Inferior parietal cortex (tissue), 1 donor: ENCODE data around the gene RAB22A.

Experiments
- DNase-seq: peaks from one replicate; pipeline ENCODE4 v3.0.0-alpha.2; 2016; ENCODE audit errors: extremely low spot score

RAB22A gene

DNA sequence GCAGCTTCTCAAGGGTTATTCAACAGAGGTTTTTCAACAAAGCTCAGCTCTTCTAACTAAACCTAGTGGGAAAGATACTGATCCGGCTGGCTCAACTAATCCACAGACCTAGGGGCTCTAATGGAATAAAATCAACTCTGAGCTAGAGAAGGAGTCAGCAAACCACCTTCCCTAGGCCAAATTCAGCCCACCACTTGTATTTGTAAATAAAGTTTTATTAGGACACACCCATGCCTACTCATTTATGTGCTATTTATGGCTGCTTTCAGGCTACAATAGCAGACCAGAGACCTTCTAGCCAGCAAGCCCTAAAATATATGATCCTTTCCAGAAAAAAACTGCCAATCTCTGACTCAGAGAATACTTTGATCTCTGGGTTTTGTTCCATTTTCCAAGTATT lies 6.0 kb upstream of the RAB22A start:
- no peak for DNase-seq

DNA sequence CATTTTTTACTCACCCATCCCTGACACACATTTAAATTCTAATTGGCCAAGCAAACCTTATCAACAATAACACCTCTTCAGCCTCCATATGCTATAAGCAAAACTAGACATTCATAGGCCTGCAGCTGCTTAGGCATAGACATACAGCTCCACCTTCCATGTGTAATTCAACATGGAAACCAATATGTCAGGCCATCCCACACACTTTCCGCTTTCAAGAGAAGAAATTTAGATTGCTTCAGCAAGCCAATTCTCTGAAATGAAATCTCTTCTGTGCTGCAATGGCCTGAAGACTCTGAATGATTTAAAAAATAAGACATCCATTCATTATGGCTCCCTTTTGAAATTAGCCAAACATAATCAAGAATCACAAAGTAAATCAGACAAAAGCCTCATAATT lies 4.5 kb upstream of the RAB22A start:
- no peak for DNase-seq

DNA sequence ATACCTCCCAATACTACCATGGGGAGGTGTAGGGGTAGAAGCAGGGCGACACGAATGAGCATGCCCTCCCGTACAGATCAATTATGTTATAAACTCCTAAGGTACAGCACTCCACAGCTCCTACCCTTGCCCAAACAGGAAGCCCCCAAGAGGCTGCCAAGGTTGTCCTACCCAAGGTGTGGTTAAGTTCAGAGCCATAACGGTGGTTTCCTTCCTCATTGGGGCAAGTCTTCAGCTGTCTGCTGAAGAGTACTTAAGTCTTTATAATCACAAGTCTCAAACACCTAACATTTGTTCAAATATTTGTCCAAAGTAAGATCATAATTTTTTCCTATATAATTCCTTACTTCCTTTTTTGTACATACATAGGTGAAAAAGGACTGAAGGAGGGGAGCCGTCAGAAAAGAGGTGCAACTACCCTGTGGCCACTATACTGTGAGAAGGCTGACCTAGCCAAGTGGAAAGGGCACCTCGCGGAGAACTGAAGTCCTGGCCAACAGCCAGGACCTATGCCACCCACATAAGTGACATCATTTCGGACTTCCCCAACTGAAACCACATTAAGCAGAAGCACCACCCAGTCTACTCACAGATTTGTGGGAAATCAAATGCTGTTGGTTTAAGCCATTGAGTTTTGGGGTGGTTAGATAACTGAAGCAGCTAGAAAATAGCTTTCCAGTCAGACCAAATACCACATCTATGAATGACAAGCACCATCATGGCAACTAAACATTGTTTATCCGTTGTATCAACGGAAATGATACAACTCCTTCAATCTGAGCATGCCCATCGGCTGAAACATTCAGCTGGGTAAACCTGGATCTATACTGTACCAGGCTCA lies 2.9 kb upstream of the RAB22A start:
- no peak for DNase-seq

DNA sequence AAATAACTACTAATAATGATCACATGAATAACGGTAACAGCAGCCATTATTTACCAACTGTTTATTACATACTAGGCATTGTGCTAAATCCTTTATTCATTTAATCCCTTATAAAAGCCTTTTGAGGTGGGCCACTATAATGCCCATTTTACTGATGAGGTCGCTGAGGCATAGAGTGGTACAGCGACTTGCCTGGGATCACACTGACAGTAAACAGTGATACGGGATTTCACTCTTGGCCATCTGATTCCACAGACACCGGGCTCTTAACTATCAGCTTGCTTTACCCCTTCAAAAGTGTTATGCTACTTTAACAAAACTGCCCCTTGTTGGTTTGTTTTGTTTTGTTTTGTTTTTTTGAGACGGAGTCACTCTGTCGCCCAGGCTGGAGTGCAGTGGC lies 2.2 kb upstream of the RAB22A start:
- DNase-seq: no peak

DNA sequence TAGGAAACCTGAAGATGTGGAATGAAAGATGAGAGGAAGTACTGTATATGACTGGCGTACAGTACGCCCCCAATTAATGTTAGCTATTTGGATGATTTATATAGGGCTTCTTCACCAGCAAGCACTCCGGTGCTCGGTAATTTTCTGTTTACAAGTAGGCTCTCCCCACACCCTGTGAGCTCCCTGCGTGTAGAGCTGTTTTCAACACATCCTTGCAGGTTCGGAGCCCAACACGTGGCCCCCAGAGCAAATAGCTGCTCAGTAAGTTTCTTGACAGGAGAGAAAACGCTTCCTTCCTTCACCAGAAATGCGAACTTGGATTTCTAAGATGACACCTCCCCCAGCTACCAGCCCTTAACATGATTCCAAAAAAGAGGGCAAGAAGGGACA lies 1.2 kb upstream of the RAB22A start:
- no peak for DNase-seq

DNA sequence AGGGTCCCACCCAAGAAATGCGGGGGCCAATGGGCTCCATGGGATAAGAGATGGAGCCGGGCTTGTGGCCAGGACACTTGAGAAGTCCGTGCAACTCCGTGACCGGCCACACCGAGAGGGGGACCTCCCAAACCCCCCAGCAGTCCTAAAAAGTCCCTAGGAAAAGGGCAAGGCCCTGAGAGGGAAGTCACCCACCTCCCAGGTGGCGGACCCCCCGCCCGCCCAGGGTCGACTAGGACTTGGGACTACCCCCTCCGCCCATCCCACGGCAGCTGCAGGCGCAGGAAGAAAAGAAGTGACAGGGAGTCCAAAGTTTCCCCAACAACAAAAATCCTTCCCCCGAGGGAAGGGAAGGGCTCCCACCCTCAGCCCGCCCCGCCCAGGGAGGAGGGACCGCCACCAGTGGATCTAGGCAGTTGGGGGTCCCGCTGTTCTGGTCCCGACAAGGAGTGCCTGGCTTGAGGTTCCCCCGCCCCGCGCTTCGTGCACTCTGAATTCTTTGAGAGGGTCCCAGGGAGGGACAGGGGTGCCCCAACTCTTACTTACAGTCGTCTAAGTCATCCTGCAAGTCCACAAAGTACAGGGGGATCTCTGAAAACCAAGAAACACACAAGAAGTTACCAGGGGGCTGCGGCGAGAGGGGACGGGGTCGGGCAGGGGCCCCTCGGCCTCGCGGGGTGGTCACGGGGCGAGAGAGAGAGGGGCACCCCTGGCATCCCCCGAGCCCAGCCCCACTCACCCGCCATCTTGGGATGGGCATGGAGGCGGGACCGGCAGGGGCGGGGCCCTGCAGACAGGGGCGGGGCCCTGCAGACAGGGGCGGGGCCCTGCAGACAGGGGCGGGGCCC lies 611 bp upstream of the RAB22A start:
- no peak for DNase-seq

DNA sequence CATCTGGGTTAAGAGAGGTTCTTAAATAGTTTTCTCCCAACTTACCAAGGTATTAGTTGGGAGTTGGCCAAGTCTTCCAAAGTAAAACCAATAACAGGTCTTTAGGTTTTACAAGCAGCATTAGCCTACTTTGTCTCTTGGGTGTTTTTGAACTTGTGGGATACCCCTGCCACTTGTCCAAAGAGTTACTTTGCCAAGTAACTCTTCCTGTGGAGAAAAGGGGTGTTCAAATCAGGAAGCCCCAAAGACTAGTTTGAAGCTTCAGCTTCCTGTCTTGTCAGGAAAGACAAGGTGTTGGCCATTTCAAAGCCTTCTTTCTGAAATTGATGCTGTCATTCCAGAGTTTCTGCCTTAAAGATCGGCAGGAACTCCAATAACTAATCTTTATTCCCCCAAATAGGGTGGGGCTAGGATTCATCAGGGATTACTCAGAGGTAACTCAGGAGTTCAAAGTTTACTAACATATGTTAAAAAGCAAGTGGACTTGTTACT lies 822 bp downstream of the RAB22A start:
- no peak for DNase-seq

DNA sequence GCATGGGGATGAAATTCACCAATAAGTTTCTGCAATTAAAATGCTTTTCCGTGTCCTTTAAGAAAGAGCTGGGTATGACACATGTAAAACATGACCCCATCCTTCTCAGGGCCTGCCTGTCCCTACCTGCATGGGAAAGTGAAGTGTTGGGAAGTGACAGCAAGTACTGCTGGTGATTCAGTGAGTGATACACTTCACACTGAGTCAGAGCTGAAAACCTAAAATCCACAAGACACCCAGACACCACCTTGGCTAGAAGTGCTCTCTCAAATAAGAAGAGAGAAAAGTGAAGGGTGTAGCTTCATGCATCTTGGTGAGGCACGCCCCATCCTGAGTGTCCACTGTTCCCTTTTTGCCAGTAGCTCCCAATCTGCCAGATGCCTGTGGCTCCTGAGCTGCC lies 3.3 kb downstream of the RAB22A start:
- DNase-seq: no peak

DNA sequence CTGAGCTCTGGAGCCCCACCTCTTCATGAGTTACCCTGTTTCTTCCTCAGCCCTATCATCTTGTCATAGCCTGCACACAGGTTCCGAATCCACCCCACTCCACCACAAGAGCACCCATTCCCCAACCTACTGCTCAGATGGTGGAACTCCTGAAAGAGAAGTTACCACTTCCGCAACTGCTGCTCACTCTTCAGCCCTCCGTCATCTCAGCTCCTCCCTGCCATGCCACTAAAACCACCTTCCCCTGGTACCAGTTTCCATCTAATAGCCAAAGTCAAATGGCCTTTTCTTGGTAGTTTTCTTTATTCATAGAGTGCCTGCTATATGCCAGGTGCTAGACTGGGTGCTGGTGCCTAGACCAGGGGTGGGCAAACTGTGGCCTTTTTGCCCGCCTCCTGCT lies 3.9 kb downstream of the RAB22A start:
- no peak for DNase-seq

DNA sequence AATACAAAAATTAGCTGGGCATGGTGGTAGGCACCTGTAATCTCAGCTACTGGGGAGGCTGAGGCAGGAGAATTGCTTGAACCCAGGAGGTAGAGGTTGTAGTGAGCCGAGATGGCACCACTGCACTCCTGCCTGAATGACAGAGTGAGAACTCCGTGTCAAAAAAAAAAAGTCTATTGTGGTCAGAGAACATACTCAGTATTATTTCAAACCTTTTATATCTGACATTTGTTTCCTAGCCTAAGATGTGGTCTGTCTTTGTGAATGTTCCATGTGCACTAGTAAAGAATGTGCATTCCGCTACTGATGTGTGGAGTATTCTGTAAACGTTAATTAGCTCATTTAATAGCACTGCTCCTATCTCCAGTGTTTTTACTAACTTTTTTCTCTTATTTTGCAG lies 11.7 kb downstream of the RAB22A start:
- no peak for DNase-seq

DNA sequence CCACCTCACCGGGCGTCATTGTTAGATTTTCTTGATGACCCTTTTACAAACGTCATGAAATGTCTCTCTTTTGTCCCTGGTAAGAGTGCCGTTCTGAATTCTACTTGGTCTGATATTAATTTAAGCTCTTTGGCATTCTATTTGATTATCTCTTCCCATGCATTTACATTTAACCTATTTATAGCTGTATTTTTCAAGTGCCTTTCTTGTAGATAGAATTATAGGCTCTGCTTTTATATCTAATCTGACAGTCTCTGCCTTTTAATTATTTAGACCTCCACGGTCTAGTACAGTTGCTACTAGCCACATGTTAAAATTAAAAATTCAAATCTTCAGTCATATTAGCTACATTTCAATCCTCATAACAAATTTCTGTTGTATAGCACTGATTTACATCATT lies 12.6 kb downstream of the RAB22A start:
- DNase-seq: no peak

DNA sequence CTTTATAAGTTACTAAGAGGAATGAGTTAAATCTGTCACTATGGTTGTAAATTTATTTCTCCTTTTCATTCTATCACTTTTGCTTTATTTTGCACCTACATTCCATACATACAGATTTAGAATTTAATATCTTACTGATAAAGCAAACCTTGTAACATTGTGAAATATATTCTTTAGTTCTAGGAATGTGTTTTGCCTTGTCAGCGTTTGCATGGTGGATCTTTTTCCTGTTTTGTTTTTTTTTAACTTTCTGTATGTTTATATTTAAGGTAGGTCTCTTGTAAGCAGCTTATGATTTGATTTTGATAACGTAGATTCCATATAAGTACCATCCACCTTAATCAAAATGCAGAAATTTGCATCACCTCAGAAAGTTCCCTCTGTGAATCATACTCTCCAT lies 16.4 kb downstream of the RAB22A start:
- DNase-seq: no peak

DNA sequence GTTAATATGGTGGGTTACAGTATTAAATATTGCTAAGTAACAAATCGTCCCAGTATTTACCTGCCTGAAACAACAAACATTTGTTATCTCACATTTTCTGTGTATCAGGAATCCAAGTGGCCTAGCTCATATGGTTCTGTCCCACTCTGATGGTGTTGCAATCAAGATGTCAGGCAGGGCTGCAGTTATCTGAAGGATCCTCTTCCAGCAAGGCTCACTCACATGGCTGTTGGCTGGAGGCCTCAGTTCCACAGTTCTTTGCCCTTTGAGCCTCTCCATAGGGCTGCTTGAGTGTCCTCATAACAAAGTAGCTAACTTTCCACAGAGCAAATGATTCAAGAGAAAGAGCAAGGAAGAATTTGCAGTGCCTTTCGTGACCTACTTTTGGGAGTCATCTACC lies 17.7 kb downstream of the RAB22A start:
- no peak for DNase-seq

DNA sequence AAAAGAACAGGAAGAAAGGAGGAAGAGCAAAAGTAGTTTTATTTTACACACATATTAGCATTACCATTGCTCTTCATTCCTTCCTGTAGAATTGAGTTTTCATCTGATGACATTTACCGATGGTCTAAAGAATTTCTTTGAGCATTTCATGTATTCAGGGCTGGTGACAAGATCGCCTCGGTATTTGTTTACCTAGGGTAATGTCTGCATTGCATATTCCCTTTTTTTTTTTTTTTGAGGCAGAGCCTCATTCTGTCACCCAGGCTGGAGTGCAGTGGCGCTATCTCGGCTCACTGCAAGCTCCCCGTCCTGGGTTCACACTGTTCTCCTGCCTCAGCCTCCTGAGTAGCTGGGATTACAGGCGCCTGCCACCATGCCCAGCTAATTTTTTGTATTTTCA lies 19.3 kb downstream of the RAB22A start:
- no peak for DNase-seq

DNA sequence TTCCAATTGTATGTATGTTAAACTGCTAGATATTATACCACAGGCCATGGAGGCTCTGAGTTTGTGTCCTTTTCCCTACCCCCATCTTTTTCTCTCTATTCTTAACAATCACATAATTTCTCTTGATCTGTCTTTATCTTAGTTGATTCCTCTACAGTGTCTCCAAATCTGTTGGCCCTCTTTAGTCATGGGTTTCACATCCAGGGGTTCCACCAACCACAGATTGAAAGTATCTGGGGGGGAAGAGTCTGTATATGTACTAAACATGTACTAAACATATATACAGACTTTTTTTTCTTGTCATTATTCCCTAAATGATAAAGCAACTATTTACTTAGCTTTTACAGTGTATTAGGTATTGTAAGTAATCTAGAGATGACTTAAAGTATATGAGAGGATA lies 20.2 kb downstream of the RAB22A start:
- DNase-seq: no peak

DNA sequence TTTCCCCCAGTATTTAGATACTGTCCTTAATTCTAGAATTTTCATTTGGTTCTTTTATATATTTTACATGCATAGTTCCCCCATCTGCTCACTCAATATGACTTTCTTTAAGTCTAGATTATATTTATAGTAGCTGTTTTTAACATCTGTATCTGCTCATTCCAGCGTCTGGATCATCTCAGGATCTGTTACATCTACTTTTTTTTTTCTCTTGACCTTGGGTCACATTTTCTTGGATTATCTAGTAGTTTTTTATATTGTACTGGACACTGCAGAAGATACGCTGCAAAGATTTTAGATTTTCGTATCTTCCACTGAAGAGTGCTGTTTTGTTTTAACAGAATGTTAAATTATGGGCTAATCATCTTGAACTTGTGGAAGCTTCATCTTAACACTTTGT lies 20.7 kb downstream of the RAB22A start:
- DNase-seq: no peak

DNA sequence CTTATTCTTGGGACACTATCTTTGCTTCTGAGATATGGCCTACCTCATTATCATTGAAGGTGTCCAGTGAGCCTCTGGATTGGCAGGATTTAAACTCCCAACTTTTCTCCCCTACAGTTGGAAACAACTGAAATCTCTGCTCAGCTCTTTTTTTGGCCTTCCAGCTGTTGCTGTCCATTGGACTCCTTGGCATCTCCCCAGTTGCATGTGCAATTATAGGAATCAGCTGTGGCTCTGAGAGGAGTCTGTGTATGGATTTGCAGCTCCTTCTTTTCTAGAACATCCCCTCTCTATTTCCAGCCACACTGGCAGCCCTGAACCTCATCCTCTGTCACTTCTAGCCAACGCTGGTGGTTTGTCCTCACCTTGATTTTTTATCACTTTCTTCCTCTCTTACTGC lies 21.2 kb downstream of the RAB22A start:
- peak; percentile 3 for DNase-seq

DNA sequence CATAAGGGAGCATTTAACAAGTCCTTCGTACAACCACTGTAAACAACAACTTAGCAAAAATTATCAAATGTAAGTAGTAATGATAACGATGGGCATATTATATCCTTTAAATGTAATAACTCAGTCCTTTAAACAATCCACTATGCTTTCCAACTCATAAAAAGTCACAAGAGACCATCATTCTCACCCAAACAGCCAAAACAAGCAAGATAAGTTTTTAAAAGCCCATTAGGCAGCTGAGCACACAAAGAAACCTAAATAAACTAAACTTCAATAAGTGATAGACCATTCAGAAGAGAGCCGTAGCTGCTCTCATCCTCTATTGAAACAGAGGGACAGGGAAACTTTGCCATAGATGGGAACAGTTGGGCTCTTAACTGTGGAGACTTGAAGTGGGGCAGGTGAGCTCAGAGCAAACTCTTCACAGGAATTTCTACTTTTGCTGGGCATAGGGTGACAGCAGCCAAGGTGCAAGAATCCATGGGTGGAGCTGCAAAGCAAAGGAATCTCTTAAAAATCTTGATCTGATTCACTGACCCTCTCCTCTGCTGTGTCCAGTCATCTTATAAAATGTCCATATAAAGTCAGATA lies 22.5 kb downstream of the RAB22A start:
- DNase-seq: no peak

DNA sequence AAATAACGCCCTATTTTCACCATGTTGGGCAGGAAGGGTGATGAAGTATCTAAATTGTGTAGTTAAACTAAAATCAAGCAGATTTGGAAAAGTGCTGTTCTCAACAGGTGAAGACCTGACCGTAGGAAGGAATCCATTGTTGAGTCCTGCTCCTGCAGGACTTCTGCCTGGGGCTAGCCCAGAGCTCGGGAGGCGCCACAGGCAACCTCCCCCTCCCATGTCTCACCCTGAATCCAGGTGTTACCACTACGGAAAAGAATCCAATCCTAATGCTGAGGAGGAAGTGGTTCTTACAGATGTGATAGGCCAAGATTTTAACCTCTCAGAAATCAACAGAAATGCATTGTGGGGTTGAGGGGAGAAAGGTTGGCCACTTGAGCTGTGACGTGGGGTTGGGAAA lies 30.2 kb downstream of the RAB22A start:
- DNase-seq: no peak

DNA sequence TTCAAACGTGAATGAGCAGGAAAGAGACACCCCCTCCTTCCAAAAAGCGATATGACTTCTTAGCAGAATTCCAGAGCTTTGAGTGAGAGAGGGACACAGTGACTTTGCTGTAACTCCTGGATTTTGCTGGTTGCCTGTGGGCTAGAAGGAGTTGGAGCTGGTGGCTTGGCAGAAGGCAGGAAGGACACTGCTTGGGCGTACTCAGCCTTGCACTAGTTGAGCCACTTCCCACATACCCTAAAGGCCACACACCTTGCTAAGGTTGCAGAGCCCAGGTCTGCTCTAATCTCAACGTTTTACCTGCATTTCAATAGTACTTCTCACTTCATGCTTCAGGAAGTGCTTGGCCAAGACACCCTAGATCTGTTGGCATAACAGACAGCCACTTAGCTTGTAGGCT lies 30.6 kb downstream of the RAB22A start:
- no peak for DNase-seq

DNA sequence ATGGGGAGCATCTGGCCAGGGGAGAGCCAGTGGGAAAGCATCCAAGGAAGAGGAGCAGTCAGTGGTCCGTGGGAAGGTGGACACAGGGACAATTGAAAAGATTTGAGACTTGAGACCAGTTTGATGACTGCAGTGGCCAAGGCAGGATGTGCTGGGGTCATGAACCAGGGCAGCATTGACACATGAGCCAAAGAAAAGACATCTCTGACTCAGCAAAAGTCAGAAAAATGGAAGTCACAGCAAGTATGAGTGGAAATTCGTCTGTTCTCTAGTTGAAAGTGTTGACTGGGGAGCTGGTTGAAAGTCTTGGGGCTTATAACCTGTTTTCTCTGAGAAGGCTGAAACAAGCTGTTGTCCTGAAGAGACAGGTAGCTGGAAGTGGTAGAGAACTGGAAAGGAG lies 31.3 kb downstream of the RAB22A start:
- no peak for DNase-seq

DNA sequence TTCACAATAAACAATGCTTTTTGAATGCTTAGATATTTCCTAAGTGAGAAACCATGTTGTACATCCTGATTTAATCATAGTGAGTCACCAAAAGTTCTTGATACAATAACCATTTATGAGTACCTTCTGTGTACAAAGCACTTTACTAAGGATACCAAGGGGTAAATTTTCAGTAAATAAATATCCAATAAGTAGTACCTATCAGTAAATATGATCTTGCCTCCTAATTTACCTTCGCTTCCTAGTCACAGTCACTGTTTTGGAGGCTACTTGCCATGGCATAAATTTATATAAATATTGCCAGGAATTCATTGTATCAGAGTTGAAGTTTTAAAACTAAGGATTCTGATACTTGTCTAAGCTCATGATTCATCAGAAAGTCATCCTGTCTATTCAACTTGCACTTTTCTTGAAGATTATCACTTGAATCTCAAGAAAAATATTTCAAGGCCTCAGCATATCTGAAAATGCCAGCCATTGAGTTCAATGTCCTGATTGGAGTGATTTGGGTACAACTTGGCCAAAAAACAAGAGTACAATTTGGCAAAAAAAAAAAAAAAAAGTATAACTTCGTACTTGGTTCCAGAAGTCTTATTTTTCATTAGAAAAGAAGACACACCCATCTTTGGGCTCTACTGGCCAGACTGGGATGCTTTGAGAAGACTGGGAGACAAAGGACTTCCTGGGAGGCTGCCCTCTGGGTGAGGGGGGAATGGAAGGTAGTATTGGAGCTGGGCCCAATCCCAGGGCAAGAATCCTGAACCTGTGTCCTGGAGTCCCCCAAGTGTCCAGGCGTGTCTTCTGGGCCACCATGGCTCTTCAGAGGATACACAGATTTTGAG lies 32.8 kb downstream of the RAB22A start:
- DNase-seq: no peak
